NCI-H446 treated with DMSO at 0.1 percent for 48 hours (cell line): ENCODE measurements around the gene TNK2.
A peak's percentile ranks its signal among the peaks of the same experiment; 100 is the strongest.
"Not testable (repeated sequence)": the region's sequence is repeated elsewhere in the genome, so short reads cannot be mapped to it uniquely, and the experiment has no call there.

Source experiments
- DNase-seq: peaks from one replicate; lab custom pipeline; 2025; lab: John Stamatoyannopoulos, UW

Gene TNK2

DNA sequence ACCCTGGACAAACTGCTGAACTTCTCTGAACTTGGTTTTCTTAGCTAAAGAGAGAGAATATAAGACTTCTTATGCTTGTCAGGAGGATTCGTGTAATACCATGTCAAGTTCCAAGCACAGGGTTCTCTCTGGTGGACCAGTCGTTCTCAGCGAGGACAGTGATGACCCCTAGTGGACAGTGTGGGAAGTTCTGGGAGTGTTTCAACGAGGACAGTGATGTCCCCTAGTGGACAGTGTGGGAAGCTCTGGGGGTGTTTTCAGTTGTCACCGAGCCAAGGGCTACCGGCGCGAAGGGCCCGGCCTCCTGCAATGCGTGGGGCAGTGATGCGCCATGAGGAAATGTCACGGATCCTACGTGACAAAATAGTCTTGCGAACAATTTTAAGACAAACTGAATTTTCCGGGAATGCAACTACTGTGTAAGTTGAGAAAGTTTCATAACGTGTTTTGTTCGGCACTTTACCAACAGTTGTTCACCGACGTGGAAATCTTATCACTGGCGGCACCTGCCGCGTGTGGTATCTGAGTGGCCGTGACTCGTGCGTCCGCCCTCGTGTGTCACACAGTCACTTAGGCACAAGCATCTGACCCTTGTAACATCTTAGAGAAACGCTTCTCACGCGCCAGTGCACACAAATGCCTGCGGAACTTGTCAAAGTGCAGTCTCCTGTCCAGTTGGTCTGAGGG is 57.4 kb downstream of the TNK2 start:
- DNase-seq, result peak; percentile 63

DNA sequence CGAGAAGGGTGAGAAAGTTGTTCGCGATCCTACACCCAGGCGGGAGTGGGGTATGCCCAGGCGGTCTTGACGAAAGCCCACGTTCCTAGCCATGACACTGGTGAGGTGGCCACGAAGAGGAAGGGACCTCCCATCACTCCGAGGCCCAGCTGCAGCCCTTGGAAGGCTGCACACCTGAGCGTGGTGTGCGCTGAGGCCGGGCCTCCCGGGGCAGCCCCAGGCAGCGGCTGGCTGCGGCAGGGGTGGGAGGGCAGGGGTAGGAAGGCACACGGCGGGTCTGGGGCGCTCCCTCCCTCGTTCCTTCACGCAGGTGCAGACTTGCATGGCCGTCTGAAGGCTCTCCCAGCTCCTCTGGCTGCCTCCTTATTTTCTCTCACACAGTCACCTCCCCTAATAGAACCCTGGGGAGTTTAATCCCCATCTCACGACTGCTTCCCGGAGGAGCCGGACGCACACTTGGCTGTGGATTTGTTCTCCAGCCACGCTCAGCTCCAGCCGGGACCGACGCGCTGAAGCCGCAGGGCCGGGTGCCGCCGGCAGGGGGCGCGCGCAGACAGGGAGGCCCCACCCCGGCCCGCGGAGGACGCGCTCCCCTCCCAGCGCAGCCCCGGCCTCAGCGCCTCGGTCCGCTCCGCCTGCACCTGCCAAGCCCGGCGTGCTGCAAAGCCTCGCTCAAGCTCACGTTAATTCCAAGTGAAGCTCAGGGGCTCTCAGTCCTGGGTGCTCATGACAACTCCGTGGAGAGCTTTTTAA is 58.9 kb downstream of the TNK2 start:
- no peak for DNase-seq

DNA sequence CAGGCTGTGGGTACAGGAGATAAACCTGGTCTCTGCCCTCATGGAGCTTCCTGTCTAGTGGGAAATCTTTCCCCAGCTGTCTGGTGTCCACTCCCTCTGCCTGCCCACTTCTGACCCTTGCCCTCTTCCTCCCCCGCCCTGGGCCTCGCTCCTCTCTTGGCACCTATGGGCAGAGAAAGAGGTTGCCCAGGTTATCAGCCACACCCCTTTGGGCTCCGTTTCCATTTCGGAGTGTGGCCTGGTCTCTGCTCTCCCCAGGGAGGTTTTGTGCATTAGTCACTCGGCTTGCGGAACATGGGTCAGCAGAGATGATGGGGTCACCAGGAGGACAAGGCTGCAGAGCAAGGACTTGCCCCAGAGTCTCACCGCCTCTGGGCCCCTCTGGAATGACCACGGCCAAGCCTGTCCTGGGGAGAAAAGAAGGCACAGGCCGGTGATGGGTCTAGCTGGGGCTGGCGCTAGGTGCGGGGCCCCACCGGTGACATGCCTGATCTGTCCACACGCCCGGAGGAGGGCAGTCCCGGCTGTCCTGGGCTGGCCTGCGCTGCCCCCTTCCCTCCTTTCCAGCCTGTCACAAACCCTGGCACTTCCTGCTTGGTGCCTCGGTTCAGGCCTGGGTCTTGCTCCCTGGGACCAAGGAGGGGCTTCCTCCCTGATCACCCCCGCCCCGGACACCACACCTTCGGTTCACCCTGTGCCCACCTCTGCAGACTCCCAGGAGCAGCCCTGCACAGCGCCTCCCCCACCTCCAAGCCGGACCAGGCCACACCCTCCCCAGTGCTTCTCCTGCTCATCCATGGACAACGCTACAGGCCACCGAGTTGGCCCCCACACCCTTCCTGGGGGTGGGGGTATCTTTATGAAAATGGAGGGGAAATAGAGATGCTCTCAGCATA is 61.0 kb downstream of the TNK2 start:
- no peak for DNase-seq

GRCh38 chr3:195845483-195845882 is 62.9 kb downstream of the TNK2 start:
- DNase-seq, result no peak

- no peak for DNase-seq
Measured at GRCh38 chr3:195844671-195845218, 63.6 kb downstream of the TNK2 start.

DNA sequence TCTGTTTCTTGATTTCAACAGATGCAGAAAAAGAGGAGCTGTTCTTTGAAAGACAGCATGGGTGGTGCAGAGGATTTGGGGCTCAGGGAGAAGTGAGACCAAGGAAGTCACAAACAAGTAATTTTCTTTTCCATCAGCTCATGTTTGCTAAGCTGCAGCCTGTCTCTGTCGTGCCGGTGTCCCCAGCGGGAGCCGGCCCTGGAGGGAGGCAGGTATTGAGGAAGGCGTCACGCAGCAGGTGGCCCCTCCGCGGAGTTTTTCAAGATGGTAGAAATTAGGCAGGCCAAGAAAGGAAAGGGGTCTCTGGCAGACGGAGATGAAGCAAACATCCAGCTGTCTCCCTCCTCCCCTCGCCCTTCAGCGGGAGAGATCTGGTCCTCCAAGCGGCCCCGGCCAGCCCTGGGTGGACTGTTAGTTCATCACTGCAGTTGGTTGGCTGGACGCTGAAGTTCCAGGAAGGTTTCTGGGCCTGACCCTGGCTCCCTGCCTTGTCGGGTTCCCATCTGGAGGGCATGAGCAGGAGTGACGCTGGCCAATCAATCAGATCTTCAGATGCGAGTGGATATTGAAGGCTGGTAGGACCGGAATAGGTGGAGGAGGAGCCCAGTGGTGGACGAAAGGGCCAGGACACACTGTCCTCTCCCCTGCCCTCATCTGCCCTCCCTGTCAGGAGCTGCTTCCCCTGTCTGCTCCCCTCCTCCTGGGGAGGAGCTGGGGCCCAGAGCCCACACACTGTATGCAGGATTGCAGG is 68.9 kb downstream of the TNK2 start:
- DNase-seq, result no peak

DNA sequence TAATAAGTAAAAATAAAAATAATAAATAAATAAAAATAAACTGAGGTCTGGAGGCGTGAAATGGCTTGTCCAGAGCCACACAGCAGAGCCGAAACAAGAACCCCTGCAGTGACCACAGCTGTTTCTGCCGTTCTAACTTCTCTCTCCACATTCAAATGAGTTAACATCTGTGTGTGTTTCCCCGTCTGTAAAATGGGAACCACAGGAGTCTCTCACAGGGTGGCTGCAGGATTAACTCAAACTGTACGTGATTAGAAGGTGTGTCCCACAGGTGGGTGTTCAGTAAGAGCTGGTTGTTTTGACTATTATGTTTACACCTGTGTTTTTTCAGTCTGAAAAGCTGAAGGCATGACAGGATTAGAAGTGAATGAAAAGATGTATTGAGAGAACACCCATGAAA is 69.6 kb downstream of the TNK2 start:
- no peak for DNase-seq

- DNase-seq, result no peak
Measured at GRCh38 chr3:195836476-195837135, 71.7 kb downstream of the TNK2 start.

DNA sequence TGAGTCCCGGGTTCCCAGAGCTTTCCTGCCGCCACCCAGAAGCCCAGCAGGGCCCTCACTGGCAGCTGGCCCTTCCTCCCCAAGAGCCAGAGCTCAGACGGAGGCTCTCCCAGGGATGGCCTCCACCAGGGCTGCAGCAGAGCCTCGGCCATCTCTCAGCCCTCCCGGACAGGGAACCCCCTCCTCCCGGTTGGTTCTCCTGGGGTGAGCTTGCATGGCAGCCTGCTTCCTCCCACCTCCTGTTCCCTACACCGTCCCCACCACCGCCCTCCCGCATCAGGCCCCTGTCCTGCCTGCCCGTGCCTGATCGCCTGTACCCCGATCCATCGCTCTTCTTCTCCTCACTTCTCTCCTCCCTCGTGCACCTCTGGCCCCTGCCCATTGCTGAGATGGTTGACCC is 72.6 kb downstream of the TNK2 start:
- no peak for DNase-seq

GRCh38 chr3:195834675-195835583 is 73.4 kb downstream of the TNK2 start:
- DNase-seq, result no peak

DNA sequence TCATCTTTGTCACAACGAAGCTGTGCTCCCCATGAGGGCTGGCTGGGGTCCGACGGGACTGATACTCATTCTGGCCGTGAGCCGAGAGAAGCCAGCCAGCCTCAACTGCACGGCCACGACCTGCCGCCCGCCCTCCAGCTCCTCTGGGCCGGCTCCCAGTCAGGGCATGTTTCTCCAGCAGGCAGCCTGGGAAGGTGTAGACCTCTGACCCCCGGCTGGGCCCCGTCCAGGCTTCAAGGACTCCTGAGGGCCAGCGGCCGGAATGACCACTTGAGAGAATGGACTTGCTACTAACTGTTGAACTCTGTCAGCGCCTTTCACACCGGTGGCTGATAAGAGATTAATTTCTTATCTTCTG is 78.5 kb downstream of the TNK2 start:
- no peak for DNase-seq

DNA sequence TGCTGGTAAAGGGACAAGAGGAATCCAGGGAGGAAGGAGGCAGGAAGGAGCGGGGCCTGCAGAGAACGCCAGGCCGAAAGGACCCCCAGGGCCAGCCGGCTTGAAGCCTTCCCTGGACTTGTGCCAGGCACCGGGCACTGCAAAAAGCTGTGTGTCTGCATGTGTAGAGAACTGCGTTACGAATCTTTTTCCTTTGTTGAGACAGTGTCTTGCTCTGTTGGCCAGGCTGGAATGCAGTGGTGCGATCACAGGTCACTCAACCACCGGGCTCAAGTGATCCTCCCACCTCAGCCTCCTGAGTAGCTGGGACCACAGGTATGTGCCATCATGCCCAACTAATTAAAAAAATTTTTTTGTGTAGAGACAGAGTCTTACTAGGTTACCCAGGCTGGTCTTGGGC is 79.6 kb downstream of the TNK2 start:
- DNase-seq, result no peak

DNA sequence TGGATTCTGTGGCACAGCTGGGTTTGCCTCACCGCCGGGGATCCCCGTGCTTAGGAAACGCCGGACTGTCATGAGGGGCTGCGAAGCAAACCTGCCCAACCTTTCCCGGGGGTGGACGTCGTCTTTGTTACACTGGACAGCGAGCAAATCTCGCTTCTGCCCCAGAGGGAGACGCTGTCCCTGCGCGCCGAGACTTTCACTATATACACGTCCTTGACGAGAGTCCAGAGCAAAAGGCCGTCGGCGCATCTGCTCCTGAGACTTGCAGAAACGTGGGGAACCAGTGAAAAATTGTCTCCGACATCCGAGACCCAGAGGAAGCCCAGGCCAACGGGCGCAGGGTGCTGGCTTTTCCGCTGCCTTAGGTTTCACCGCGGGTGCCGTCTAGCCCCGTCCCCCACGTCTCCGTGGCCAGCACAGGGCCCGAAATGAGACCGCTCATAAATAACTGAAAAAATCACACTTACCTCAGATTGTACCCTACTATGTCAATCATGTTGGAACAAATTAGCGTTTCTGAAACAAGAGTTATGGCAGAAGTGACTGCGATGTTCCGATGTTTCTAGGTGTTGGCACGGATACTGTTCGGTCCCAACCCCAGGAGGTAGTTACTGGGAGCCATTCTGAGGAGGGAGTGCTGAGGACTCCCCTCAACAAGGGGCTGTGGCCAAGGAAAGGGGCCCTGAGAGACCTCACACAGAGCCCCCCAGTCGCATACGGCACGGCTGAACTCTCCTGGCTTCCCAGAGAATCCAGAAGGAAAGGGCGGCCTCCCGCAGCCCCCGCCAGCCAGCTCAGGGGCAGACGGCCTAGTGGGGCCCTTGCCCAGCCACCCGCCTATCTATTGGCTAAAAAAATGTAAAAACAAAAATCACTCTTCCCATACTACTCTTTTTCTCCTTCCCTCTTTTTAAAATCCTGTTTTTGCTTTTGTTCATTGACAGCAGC is 82.2 kb downstream of the TNK2 start:
- DNase-seq, result no peak

- DNase-seq, result no peak
Measured at GRCh38 chr3:195825191-195825588, 83.2 kb downstream of the TNK2 start.

DNA sequence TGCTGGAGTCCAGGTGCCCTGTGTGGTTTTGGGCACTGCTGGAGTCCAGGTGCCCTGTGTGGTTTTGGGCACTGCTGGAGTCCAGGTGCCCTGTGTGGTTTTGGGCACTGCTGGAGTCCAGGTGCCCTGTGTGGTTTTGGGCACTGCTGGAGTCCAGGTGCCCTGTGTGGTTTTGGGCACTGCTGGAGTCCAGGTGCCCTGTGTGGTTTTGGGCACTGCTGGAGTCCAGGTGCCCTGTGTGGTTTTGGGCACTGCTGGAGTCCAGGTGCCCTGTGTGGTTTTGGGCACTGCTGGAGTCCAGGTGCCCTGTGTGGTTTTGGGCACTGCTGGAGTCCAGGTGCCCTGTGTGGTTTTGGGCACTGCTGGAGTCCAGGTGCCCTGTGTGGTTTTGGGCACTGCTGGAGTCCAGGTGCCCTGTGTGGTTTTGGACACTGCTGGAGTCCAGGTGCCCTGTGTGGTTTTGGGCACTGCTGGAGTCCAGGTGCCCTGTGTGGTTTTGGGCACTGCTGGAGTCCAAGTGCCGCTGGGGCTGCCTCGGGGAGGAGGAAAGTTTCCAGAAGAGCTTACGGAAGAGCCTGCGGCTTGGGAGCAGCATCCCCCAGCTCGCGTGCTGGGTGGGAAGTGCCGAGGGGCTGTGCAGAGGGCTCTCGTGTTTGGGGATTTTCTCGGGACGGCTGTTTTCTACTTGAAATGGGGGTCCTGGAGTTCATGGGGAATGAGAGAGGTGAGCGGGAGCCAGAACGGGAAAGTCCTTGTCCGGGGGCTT is 83.7 kb downstream of the TNK2 start:
- not testable (repeated sequence) for DNase-seq

DNA sequence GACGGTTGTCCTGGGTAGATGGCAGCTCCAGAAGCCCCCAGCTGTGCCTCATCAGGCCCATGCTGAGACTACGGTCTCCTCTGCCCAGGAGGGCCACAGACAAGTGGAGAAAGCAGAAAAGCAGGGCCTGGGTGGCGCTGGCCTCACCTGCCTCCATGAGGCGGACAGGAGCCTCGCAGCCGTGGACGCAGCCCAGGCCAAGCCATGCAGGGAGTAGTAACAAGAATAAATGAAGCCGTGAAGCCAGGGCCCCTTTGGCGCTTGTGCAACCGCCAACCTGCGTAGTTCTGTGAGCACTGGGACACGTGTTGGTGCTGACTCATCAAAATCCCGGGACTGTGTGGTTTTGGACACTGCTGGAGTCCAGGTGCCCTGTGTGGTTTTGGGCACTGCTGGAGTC is 84.4 kb downstream of the TNK2 start:
- no peak for DNase-seq

GRCh38 chr3:195823280-195823679 is 85.1 kb downstream of the TNK2 start:
- DNase-seq, result no peak

GRCh38 chr3:195822131-195822696 is 86.1 kb downstream of the TNK2 start:
- DNase-seq, result no peak
